ENCODE data around the gene ATP6AP1. TPM values are rescaled to one million over a fixed set of nuclear protein-coding genes. Genes with fewer than 3 reads are reported as not detected.

The ATP6AP1 gene
- total RNA-seq, 1 donor from 2014 or later, result 54.5 TPM

DNA sequence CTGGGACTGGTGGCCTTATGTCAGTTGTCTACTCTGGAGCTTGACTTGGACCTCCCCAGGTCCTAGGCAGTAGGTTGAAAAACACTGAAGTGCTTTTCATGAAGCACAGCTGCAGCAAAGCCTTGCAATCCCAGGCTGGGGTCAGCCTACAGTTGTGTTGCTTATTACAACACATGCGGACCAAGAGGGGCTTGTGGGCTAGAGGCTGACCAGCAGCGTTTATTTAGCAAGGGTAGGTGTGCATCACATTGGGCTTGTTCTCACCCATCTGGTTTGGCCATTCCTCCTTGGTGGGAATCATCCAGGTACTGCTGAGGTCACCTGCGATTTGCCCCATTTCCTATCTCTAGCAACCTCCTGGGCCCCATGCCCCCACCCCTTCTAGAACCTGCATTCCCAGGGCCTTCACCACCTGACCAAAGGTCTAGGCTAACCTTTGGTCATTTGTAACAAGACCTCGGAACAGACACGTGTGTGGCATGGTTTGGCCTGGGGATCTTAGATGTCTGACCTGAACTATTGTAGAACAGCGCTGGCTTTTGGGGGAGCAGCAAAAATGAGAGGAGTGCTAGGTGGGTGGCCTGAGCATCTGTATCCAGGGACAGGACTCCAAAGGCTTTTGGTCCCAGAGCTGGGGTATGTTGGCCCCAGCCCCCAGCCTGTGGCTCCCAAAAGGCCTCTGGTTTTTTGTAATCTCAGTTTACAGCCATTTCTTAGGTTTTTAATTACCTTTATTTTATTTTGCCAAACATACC lies 27.3 kb upstream of the ATP6AP1 start:
- TF ChIP-seq, protein P1, sequence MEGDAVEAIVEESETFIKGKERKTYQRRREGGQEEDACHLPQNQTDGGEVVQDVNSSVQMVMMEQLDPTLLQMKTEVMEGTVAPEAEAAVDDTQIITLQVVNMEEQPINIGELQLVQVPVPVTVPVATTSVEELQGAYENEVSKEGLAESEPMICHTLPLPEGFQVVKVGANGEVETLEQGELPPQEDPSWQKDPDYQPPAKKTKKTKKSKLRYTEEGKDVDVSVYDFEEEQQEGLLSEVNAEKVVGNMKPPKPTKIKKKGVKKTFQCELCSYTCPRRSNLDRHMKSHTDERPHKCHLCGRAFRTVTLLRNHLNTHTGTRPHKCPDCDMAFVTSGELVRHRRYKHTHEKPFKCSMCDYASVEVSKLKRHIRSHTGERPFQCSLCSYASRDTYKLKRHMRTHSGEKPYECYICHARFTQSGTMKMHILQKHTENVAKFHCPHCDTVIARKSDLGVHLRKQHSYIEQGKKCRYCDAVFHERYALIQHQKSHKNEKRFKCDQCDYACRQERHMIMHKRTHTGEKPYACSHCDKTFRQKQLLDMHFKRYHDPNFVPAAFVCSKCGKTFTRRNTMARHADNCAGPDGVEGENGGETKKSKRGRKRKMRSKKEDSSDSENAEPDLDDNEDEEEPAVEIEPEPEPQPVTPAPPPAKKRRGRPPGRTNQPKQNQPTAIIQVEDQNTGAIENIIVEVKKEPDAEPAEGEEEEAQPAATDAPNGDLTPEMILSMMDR (IDR thresholded peaks at IDR 0.05), result no peak
- TF ChIP-seq POLR2AphosphoS5 (IDR thresholded peaks at IDR 0.05; ENCODE audit: insufficient read depth in 1 of 2, low read depth in 1 of 2), result no peak
- no peak for TF ChIP-seq POLR2A (IDR thresholded peaks at IDR 0.05)
- Histone ChIP-seq H3K4me1 (peaks cover 21% of the 10 kb centered on the region), H3K36me3 (peaks cover 0 to 20% of the 10 kb centered on the region in 2 donors), H3K27ac (no peak overlapping the region), H3K4me3 (no peak overlapping the region), H3K27me3 (no peaks in the 10 kb centered on the region), H3K9me3 (no peaks in the 10 kb centered on the region)
- no peak for DNase-seq (ENCODE audit: extremely low spot score in 2 of 2)
- intact Hi-C loops (cut with DNase I), result no loop called here

DNA sequence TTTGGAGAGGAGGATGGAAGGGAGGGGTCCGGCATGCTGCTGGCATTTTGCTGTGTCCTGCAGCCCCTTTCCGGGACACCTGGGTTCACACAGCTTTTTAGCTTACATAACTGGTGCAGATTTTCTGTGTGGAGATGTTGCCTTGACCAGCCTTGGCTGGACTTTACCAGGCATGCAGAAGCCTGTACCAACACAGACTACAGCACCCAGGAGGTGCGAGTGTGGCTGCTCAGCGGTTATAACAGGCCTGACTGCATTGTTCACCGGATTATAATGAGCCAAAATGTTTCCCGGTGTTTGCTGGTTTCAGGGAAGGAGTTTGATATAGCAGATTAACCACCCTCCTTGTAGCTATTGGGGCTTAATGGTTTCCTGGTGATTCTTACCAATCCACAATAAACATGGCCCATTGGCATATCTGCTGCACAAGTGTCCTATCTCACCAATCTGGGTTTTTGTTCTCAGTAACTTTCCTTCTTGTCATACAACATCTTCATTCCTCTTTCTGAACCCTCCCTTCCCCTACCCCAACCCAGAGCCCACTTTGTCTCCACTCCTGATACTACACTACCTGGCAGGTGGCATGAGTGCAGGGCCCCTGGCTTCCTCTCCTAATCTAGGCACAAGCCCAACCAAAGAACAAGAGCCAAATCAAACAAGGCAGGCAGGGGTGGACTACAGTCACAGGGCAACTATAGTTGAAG lies 26.4 kb upstream of the ATP6AP1 start:
- H3K27ac ChIP-seq, result no peak overlapping the region
- peaks cover 0 to 20% of the 10 kb centered on the region in 2 donors for H3K36me3 ChIP-seq
- H3K27me3 ChIP-seq, result no peaks in the 10 kb centered on the region
- no peak overlapping the region for H3K4me3 ChIP-seq
- TF ChIP-seq POLR2AphosphoS5 (IDR thresholded peaks at IDR 0.05; ENCODE audit: insufficient read depth in 1 of 2, low read depth in 1 of 2) (no peak), POLR2A (IDR thresholded peaks at IDR 0.05) (no peak)
- TF ChIP-seq, protein P1 (IDR thresholded peaks at IDR 0.05), result no peak
- peaks cover 21% of the 10 kb centered on the region for H3K4me1 ChIP-seq
- intact Hi-C loops (cut with DNase I), result no loop called here
- no peak for DNase-seq (ENCODE audit: extremely low spot score in 2 of 2)
- no peaks in the 10 kb centered on the region for H3K9me3 ChIP-seq

GRCh38 chrX:154402622-154403127 lies 25.8 kb upstream of the ATP6AP1 start:
- intact Hi-C loops (cut with DNase I), result no loop called here

DNA sequence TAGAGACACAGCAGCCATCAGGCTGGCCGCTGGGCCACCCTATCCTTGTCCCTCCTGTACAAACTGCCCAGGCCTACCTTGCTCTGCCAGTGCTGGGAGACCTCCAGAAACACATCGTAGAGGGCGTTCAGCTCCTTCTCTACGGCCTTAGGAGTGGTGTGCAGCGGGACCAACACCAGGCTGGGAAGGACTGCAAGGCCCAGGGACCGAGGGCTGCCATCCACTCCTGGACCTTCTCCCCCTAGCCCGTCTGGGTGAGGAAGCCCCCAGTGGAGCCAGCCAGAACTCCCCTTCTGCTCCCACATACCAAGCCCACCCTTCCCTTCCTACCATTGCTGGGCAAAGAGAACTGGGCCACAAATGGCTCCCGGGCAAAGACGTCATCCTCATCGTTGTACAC lies 25.3 kb upstream of the ATP6AP1 start:
- H3K36me3 ChIP-seq, result peaks cover 0 to 20% of the 10 kb centered on the region in 2 donors
- peaks cover 21% of the 10 kb centered on the region for H3K4me1 ChIP-seq
- H3K9me3 ChIP-seq, result no peaks in the 10 kb centered on the region
- intact Hi-C loops (cut with DNase I), result no loop called here
- no peak overlapping the region for H3K4me3 ChIP-seq
- TF ChIP-seq POLR2AphosphoS5 (IDR thresholded peaks at IDR 0.05; ENCODE audit: insufficient read depth in 1 of 2, low read depth in 1 of 2) (no peak), POLR2A (IDR thresholded peaks at IDR 0.05) (no peak)
- TF ChIP-seq, protein P1 (IDR thresholded peaks at IDR 0.05), result no peak
- no peaks in the 10 kb centered on the region for H3K27me3 ChIP-seq
- no peak overlapping the region for H3K27ac ChIP-seq
- no peak for DNase-seq (ENCODE audit: extremely low spot score in 2 of 2)

More at GRCh38 chrX:154402622-154403127, 25.8 kb upstream of the ATP6AP1 start:
- no peak overlapping the region for H3K27ac ChIP-seq
- DNase-seq (ENCODE audit: extremely low spot score in 2 of 2), result no peak
- peaks cover 0 to 20% of the 10 kb centered on the region in 2 donors for H3K36me3 ChIP-seq
- no peaks in the 10 kb centered on the region for H3K27me3 ChIP-seq
- H3K9me3 ChIP-seq, result no peaks in the 10 kb centered on the region
- peaks cover 21% of the 10 kb centered on the region for H3K4me1 ChIP-seq
- H3K4me3 ChIP-seq, result no peak overlapping the region
- TF ChIP-seq, protein P1 (IDR thresholded peaks at IDR 0.05), result no peak
- TF ChIP-seq POLR2A (IDR thresholded peaks at IDR 0.05) (no peak), POLR2AphosphoS5 (IDR thresholded peaks at IDR 0.05; ENCODE audit: insufficient read depth in 1 of 2, low read depth in 1 of 2) (no peak)
